IPS-15b (cell line): ENCODE data around the gene SNAPC1.

Experiments used
- H3K27me3 ChIP-seq: one replicate; pipeline ENCODE4 v1.6.1; 2013; ENCODE audit warnings: low read length; ENCODE audit not compliant: control insufficient read depth, insufficient read depth
- H3K36me3 ChIP-seq: one replicate; pipeline ENCODE4 v1.6.1; 2013; ENCODE audit warnings: low read length; ENCODE audit not compliant: control insufficient read depth, insufficient read depth
- H3K4me1 ChIP-seq: one replicate; pipeline ENCODE4 v1.6.1; 2013; ENCODE audit warnings: mild to moderate bottlenecking, low read length; ENCODE audit not compliant: control insufficient read depth, insufficient read depth
- H3K4me3 ChIP-seq: one replicate; pipeline ENCODE4 v1.5.1; 2013; ENCODE audit warnings: low read depth, low read length
- H3K9ac ChIP-seq: one replicate; pipeline ENCODE4 v1.6.1; 2013; ENCODE audit warnings: low read depth, mild to moderate bottlenecking, low read length
- H3K9me3 ChIP-seq: one replicate; pipeline ENCODE4 v1.6.1; 2013; ENCODE audit warnings: mild to moderate bottlenecking, low read length; ENCODE audit not compliant: control insufficient read depth, insufficient read depth

SNAPC1 gene

GRCh38 chr14:61761959-61762786 is at the start of gene SNAPC1:
Gene SNAPC1 (plus strand): TSS chr14:61762420. CDS start chr14:61762461, 41 bp downstream.
- Histone ChIP-seq H3K4me1 (peaks cover 16% of the 10 kb centered on the region), H3K9me3 (no peaks in the 10 kb centered on the region), H3K27me3 (no peaks in the 10 kb centered on the region), H3K9ac (peak within 1 kb of the TSS; percentile 82), H3K4me3 (peak within 1 kb of the TSS; percentile 99), H3K36me3 (no peaks in the 10 kb centered on the region)

- no peaks in the 10 kb centered on the region for H3K36me3 ChIP-seq
- no peaks in the 10 kb centered on the region for H3K9me3 ChIP-seq
- H3K9ac ChIP-seq = no peak overlapping the region
- peaks cover 45% of the 10 kb centered on the region for H3K4me1 ChIP-seq
- H3K4me3 ChIP-seq = no peak overlapping the region
- H3K27me3 ChIP-seq = no peaks in the 10 kb centered on the region
These were observed 48.3 kb upstream of the SNAPC1 start for GRCh38 chr14:61713724-61714437.

- Histone ChIP-seq H3K4me1 (peaks cover 52% of the 10 kb centered on the region), H3K36me3 (no peaks in the 10 kb centered on the region), H3K9me3 (no peaks in the 10 kb centered on the region), H3K27me3 (no peaks in the 10 kb centered on the region), H3K4me3 (no peak overlapping the region), H3K9ac (no peak overlapping the region)
These were observed 45.3 kb upstream of the SNAPC1 start for GRCh38 chr14:61716956-61717355.

- Histone ChIP-seq H3K9ac (no peak overlapping the region), H3K9me3 (no peaks in the 10 kb centered on the region), H3K4me1 (peaks cover 44% of the 10 kb centered on the region), H3K4me3 (no peak overlapping the region), H3K27me3 (no peaks in the 10 kb centered on the region), H3K36me3 (no peaks in the 10 kb centered on the region)
These were observed 44.2 kb upstream of the SNAPC1 start for GRCh38 chr14:61718039-61718438.

GRCh38 chr14:61719344-61720293 is 42.6 kb upstream of the SNAPC1 start:
- Histone ChIP-seq H3K36me3 (no peaks in the 10 kb centered on the region), H3K9ac (no peak overlapping the region), H3K4me1 (peaks cover 31% of the 10 kb centered on the region), H3K4me3 (no peak overlapping the region), H3K9me3 (no peaks in the 10 kb centered on the region), H3K27me3 (no peaks in the 10 kb centered on the region)

- H3K4me1 ChIP-seq = peaks cover 29% of the 10 kb centered on the region
These were observed 41.9 kb upstream of the SNAPC1 start for GRCh38 chr14:61720294-61720661.

GRCh38 chr14:61720741-61721140 is 41.5 kb upstream of the SNAPC1 start:
- Histone ChIP-seq H3K27me3 (no peaks in the 10 kb centered on the region), H3K9me3 (no peaks in the 10 kb centered on the region), H3K36me3 (no peaks in the 10 kb centered on the region), H3K4me3 (no peak overlapping the region), H3K4me1 (peaks cover 28% of the 10 kb centered on the region), H3K9ac (no peak overlapping the region)

More at GRCh38 chr14:61720294-61720661, 41.9 kb upstream of the SNAPC1 start:
- Histone ChIP-seq H3K4me3 (no peak overlapping the region), H3K36me3 (no peaks in the 10 kb centered on the region), H3K9me3 (no peaks in the 10 kb centered on the region), H3K9ac (no peak overlapping the region), H3K27me3 (no peaks in the 10 kb centered on the region)

GRCh38 chr14:61724133-61724532 is 38.1 kb upstream of the SNAPC1 start:
- no peaks in the 10 kb centered on the region for H3K27me3 ChIP-seq
- peaks cover 13% of the 10 kb centered on the region for H3K4me1 ChIP-seq
- peaks cover 25% of the 10 kb centered on the region for H3K36me3 ChIP-seq
- no peak overlapping the region for H3K4me3 ChIP-seq
- H3K9me3 ChIP-seq = no peaks in the 10 kb centered on the region
- H3K9ac ChIP-seq = no peak overlapping the region

GRCh38 chr14:61726778-61727658 is 35.2 kb upstream of the SNAPC1 start:
- H3K36me3 ChIP-seq = peaks cover 28% of the 10 kb centered on the region
- no peaks in the 10 kb centered on the region for H3K4me1 ChIP-seq
- no peaks in the 10 kb centered on the region for H3K27me3 ChIP-seq
- H3K9ac ChIP-seq = no peak overlapping the region
- no peak overlapping the region for H3K4me3 ChIP-seq
- H3K9me3 ChIP-seq = no peaks in the 10 kb centered on the region

GRCh38 chr14:61730756-61731373 is 31.4 kb upstream of the SNAPC1 start:
- Histone ChIP-seq H3K4me1 (no peaks in the 10 kb centered on the region), H3K27me3 (no peaks in the 10 kb centered on the region), H3K4me3 (no peak overlapping the region), H3K9me3 (no peaks in the 10 kb centered on the region), H3K9ac (no peak overlapping the region), H3K36me3 (peaks cover 32% of the 10 kb centered on the region)
